K562 (cell line): ENCODE data around the gene C1orf74. TPM values are rescaled to one million over a fixed set of nuclear protein-coding genes. Genes with fewer than 3 reads are reported as not detected.

Experiments used
- ELF4 ChIP-seq: fragments of 450-650 bp; formaldehyde crosslinking; IDR thresholded peaks from 2 replicates; pipeline ENCODE4 v1.4.0; 2022; ENCODE audit warnings: missing genetic modification characterization
- ETV5 ChIP-seq: sonication (generic); formaldehyde crosslinking; IDR thresholded peaks from 2 replicates; pipeline ENCODE4 v1.4.0; 2020; ENCODE audit warnings: low read depth, mild to moderate bottlenecking, missing genetic modification reagents
- GABPB1 ChIP-seq: sonication (generic); formaldehyde crosslinking; IDR thresholded peaks from 2 replicates; pipeline ENCODE4 v1.8.0; 2022; ENCODE audit warnings: mild to moderate bottlenecking, missing genetic modification reagents
- HDAC6 ChIP-seq: IDR thresholded peaks from 2 replicates; pipeline ENCODE4 v1.6.1; 2012; ENCODE audit warnings: low read depth, mild to moderate bottlenecking, control low read depth, inconsistent platforms, low read length, moderate library complexity
- MAZ ChIP-seq, 2 experiments: fragments of 450-650 bp in 1 of 2; sonication (generic) in 1 of 2; formaldehyde crosslinking; IDR thresholded peaks in 1 of 2; conservative IDR thresholded peaks in 1 of 2; 2 replicates each; pipeline versions ENCODE4 v1.4.0 to v1.5.0; 2020; ENCODE audit warnings: mild to moderate bottlenecking in 1 of 2, missing genetic modification reagents in 1 of 2
- PCBP2 ChIP-seq: fragments of 200-400 bp; formaldehyde crosslinking; IDR thresholded peaks from 2 replicates; pipeline ENCODE4 v1.6.1; 2018; ENCODE audit warnings: low read length, low read depth, mild to moderate bottlenecking, moderate library complexity; ENCODE audit not compliant: poor library complexity, severe bottlenecking
- RBBP5 ChIP-seq: fragments of 200-600 bp; sonication (generic); IDR thresholded peaks from 2 replicates; pipeline ENCODE4 v1.6.1; 2012; ENCODE audit warnings: borderline replicate concordance, mild to moderate bottlenecking, low read length, control low read depth, inconsistent platforms; ENCODE audit not compliant: insufficient read depth, poor library complexity, severe bottlenecking
- RBM14 ChIP-seq: fragments of 200-400 bp; formaldehyde crosslinking; IDR thresholded peaks from 2 replicates; pipeline ENCODE4 v1.6.1; 2018; ENCODE audit warnings: low read depth, mild to moderate bottlenecking, low read length, moderate library complexity, borderline replicate concordance; ENCODE audit not compliant: insufficient read depth
- SIN3B ChIP-seq: fragments of 450-650 bp; IDR thresholded peaks from 2 replicates; pipeline ENCODE4 v1.6.1; 2017; ENCODE audit warnings: low read depth, mild to moderate bottlenecking, moderate library complexity
- SMAD3 ChIP-seq: fragments of 450-650 bp; formaldehyde crosslinking; conservative IDR thresholded peaks from 2 replicates; pipeline ENCODE4 v1.4.0; 2020; ENCODE audit warnings: mild to moderate bottlenecking
- U2AF2 ChIP-seq: fragments of 200-400 bp; formaldehyde crosslinking; optimal IDR thresholded peaks from 2 replicates; pipeline ENCODE3; 2017; ENCODE audit warnings: low read depth, mild to moderate bottlenecking, low read length
- ZC3H8 ChIP-seq: fragments of 450-650 bp; IDR thresholded peaks from 2 replicates; pipeline ENCODE4 v1.6.1; 2017
- ZFPM2 ChIP-seq: fragments of 250-450 bp; sonication (Bioruptor Pico); IDR thresholded peaks from 2 replicates; pipeline ENCODE4 v1.5.1; 2022; ENCODE audit warnings: mild to moderate bottlenecking
- ZKSCAN3 ChIP-seq: fragments of 250-450 bp; sonication (Bioruptor Pico); IDR thresholded peaks from 2 replicates; pipeline ENCODE4 v1.4.0; 2020
- ZNF174 ChIP-seq: fragments of 250-450 bp; sonication (Bioruptor Pico); IDR thresholded peaks from 2 replicates; pipeline ENCODE4 v1.4.0; 2020; ENCODE audit warnings: mild to moderate bottlenecking
- ZNF224 ChIP-seq: sonication (generic); formaldehyde crosslinking; IDR thresholded peaks from 2 replicates; pipeline ENCODE4 v1.8.0; 2022; ENCODE audit warnings: mild to moderate bottlenecking, missing genetic modification reagents
- ZNF274 ChIP-seq: IDR thresholded peaks from 2 replicates; pipeline ENCODE4 v1.6.1; 2011; ENCODE audit warnings: low read depth, mild to moderate bottlenecking, low read length, moderate library complexity, borderline replicate concordance
- ZNF584 ChIP-seq: fragments of 200-800 bp; sonication (Bioruptor generic); IDR thresholded peaks from 2 replicates; pipeline ENCODE4 v1.6.1; 2016; ENCODE audit warnings: low read depth, mild to moderate bottlenecking, missing genetic modification characterization, missing compliant biosample characterization
- ZNF79 ChIP-seq: fragments of 250-450 bp; sonication (Bioruptor Pico); IDR thresholded peaks from 2 replicates; pipeline ENCODE4 v1.4.0; 2020; ENCODE audit warnings: low read depth, mild to moderate bottlenecking, moderate library complexity
- polyA plus RNA-seq, 8 experiments: library from polyadenylated mRNA; depleted of rRNA in 4 of 8; stranded (reverse) in 5 of 8; unstranded in 3 of 8; fragments of >200 nt; fragmentation: Nextera tagmentation in 2 of 8; fragmentation: Illumina TruSeq in 1 of 8; extraction: Ambion mirVana in 2 of 8; extraction: Trizol in 1 of 8; gene quantifications; 2 replicates each; pipeline versions ENCODE4 v1.2.1 to v1.2.3, GENCODE V29; 2011 to 2014; ENCODE audit warnings: inconsistent platforms in 1 of 8, missing spikeins in 1 of 8
- total RNA-seq, 7 experiments: library from RNA; depleted of rRNA in 6 of 7; stranded (reverse); fragments of >200 nt in 6 of 7; fragmentation: Illumina TruSeq in 2 of 7; extraction: Trizol in 2 of 7; gene quantifications; 2 replicates each; pipeline versions ENCODE4 v1.2.1 to v1.2.3, GENCODE V29; 2011 to 2021; ENCODE audit warnings: low replicate concordance in 1 of 7
- TF ChIP-seq, protein P1 (sequence below): fragments of 450-650 bp; formaldehyde crosslinking; IDR thresholded peaks from 2 replicates; pipeline ENCODE4 v1.4.0; 2022; ENCODE audit warnings: missing genetic modification characterization
- TF ChIP-seq, protein P2 (sequence below): fragments of 450-650 bp; IDR thresholded peaks from 2 replicates; pipeline ENCODE4 v1.6.1; 2018; ENCODE audit warnings: mild to moderate bottlenecking, low read depth; ENCODE audit not compliant: partially characterized antibody
- TF ChIP-seq, protein P3 (sequence below): fragments of 250-450 bp; sonication (Bioruptor Pico); IDR thresholded peaks from 2 replicates; pipeline ENCODE4 v1.5.0; 2021
- TF ChIP-seq, protein P4 (sequence below): fragments of 450-650 bp; formaldehyde crosslinking; IDR thresholded peaks from 2 replicates; pipeline ENCODE4 v1.4.0; 2020; ENCODE audit warnings: mild to moderate bottlenecking

The C1orf74 gene
- total and polyA plus RNA-seq, 9 of the 15 experiments (the other 6 are each of a cell fraction or from before 2014, with no cell fraction given) = 4.0 to 7.6 (median 5.7) TPM

DNA sequence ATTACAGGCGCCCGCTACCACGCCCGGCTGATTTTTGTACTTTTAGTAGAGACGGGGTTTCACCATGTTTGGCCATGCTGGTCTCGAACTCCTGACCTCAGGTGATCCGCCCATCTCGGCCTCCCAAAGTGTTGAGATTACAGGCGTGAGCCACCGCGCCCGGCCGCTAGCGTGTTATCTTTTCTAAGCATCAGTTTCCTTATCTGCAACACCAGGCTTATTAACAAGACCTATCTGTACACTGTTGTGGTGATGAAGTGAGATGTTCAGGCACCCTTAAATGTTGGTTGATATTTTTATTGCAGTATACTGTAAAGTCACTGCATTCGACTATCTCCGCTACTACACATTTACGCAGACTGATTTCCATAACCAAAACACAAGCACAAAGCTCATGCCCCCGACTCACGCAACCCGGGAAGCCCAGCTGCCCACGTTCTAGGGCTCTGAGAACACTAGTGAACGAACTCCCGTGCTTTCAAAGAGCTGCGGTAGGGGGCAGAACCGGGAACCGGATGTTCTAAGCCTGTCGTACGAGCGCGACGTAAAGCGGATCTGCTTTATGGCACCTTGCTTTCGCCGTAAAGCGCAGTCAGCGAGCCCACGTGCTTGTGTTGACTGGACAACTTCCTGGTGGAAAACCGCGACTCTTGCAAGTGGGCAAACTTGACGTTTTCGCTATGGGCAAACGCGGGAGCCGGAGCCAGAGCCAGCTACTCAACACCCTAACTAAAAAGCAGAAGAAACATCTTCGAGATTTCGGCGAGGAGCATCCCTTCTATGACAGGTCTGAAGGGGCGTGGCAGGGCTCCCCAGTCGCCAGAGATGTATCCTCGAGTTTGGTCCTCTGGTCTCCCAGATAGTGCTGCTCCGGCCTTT is 43.3 kb upstream of the C1orf74 start, which contains the start of gene UTP25 (continued):
- TF ChIP-seq, protein P1, sequence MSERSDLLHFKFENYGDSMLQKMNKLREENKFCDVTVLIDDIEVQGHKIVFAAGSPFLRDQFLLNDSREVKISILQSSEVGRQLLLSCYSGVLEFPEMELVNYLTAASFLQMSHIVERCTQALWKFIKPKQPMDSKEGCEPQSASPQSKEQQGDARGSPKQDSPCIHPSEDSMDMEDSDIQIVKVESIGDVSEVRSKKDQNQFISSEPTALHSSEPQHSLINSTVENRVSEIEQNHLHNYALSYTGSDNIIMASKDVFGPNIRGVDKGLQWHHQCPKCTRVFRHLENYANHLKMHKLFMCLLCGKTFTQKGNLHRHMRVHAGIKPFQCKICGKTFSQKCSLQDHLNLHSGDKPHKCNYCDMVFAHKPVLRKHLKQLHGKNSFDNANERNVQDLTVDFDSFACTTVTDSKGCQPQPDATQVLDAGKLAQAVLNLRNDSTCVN = no peak
- no peak for TF ChIP-seq U2AF2
- TF ChIP-seq ZNF224 (CRISPR knock-in tag) = no peak
- TF ChIP-seq ZKSCAN3 (CRISPR knock-in tag) = no peak
- no peak for TF ChIP-seq PCBP2
- TF ChIP-seq, protein P2, sequence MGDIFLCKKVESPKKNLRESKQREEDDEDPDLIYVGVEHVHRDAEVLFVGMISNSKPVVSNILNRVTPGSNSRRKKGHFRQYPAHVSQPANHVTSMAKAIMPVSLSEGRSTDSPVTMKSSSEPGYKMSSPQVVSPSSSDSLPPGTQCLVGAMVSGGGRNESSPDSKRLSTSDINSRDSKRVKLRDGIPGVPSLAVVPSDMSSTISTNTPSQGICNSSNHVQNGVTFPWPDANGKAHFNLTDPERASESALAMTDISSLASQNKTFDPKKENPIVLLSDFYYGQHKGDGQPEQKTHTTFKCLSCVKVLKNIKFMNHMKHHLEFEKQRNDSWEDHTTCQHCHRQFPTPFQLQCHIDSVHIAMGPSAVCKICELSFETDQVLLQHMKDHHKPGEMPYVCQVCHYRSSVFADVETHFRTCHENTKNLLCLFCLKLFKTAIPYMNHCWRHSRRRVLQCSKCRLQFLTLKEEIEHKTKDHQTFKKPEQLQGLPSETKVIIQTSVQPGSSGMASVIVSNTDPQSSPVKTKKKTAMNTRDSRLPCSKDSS = no peak
- no peak for TF ChIP-seq ZNF274
- peak; percentile 55 to 60; a peak in 3 of 4 replicates for TF ChIP-seq MAZ (CRISPR knock-in tag; conservative IDR thresholded peaks at IDR 0.05 in 1 of 2, IDR thresholded peaks at IDR 0.05 in 1 of 2)
- no peak for TF ChIP-seq HDAC6
- TF ChIP-seq, protein P3, sequence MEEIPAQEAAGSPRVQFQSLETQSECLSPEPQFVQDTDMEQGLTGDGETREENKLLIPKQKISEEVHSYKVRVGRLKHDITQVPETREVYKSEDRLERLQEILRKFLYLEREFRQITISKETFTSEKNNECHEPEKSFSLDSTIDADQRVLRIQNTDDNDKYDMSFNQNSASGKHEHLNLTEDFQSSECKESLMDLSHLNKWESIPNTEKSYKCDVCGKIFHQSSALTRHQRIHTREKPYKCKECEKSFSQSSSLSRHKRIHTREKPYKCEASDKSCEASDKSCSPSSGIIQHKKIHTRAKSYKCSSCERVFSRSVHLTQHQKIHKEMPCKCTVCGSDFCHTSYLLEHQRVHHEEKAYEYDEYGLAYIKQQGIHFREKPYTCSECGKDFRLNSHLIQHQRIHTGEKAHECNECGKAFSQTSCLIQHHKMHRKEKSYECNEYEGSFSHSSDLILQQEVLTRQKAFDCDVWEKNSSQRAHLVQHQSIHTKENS (CRISPR knock-in tag) = no peak
- TF ChIP-seq, protein P4, sequence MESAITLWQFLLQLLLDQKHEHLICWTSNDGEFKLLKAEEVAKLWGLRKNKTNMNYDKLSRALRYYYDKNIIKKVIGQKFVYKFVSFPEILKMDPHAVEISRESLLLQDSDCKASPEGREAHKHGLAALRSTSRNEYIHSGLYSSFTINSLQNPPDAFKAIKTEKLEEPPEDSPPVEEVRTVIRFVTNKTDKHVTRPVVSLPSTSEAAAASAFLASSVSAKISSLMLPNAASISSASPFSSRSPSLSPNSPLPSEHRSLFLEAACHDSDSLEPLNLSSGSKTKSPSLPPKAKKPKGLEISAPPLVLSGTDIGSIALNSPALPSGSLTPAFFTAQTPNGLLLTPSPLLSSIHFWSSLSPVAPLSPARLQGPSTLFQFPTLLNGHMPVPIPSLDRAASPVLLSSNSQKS (CRISPR knock-in tag) = no peak
- TF ChIP-seq ETV5 = peak; percentile 100
- TF ChIP-seq SIN3B = peak; percentile 60
- 0 out of 2 replicates have a peak, but pooled peaks have one; percentile 52 for TF ChIP-seq ZNF584 (CRISPR knock-in tag)
- no peak for TF ChIP-seq ZNF174 (CRISPR knock-in tag)
- TF ChIP-seq RBBP5 = peak; percentile 56
- TF ChIP-seq RBM14 = no peak
- peak; percentile 83; the same call in 1 of the 2 replicates for TF ChIP-seq ELF4
- no peak for TF ChIP-seq ZFPM2 (CRISPR knock-in tag)
- TF ChIP-seq ZNF79 = no peak
- TF ChIP-seq ZC3H8 = no peak
- peak; percentile 96 for TF ChIP-seq GABPB1
- TF ChIP-seq SMAD3 (CRISPR knock-in tag) = peak; percentile 11; the same call in 1 of the 2 replicates
